Placental pericyte (primary cell): ENCODE data around the gene NMNAT2. TPM values are rescaled to one million over a fixed set of nuclear protein-coding genes. Genes with fewer than 3 reads are reported as not detected.

Experiments
- total RNA-seq: library from RNA; depleted of rRNA; stranded (reverse); fragments of >200 nt; gene quantifications from 2 replicates; pipeline ENCODE4 v1.2.3, GENCODE V29; 2012

Gene NMNAT2
- total RNA-seq: 0.22 and 6.0 TPM in 2 replicates

GRCh38 chr1:183417772-183418491, at the start of gene NMNAT2:
NMNAT2 (minus strand) TSS chr1:183418380; CDS start chr1:183418267, 113 bp downstream.

Other genes with a start within 250 kb of the NMNAT2 start
- 1.5 and 3.4 TPM in 2 replicates for gene LAMC2, start 232.1 kb downstream of the NMNAT2 start, total RNA-seq
- gene SMG7, start 54.1 kb upstream of the NMNAT2 start, total RNA-seq: 21.4 and 33.5 TPM in 2 replicates
- gene NCF2, start 172.1 kb upstream of the NMNAT2 start, total RNA-seq: 0.14 TPM in 1 of 2 replicates, not detected in the other
- 99.1 and 262 TPM in 2 replicates for gene ARPC5, start 217.4 kb upstream of the NMNAT2 start, total RNA-seq
- under 0.01 TPM in 1 of 2 replicates, not detected in the other for gene APOBEC4, start 234.9 kb upstream of the NMNAT2 start, total RNA-seq